Gastrocnemius medialis (tissue), 4 donors: ENCODE data around the gene C2orf15.

Experiments
- CTCF ChIP-seq, 5 experiments: fragments of 450-650 bp in 3 of 5; fragments of 200-600 bp in 2 of 5; sonication (generic) in 2 of 5; IDR thresholded peaks in 4 of 5; conservative IDR thresholded peaks in 1 of 5; 1 replicate in 4 of 5; 2 replicates in 1 of 5; pipeline ENCODE4 v1.5.1; 2016 to 2019; ENCODE audit warnings: antibody characterized with exemption in 5 of 5, mild to moderate bottlenecking in 3 of 5, moderate library complexity in 3 of 5
- POLR2A ChIP-seq, 2 donors: fragments of 450-650 bp; IDR thresholded peaks; one replicate each; pipeline ENCODE4 v1.6.1; 2017; ENCODE audit warnings: antibody characterized with exemption in 2 of 2, mild to moderate bottlenecking in 2 of 2, moderate library complexity in 2 of 2

GRCh38 chr2:99096728-99097127 is 44.8 kb upstream of the C2orf15 start:
- no peak for TF ChIP-seq CTCF (IDR thresholded peaks at IDR 0.05 in 4 of 5, conservative IDR thresholded peaks at IDR 0.05 in 1 of 5)
- TF ChIP-seq POLR2A (IDR thresholded peaks at IDR 0.05), result no peak
